ENCODE results near the gene ZBTB7B. TPM values are rescaled to one million over a fixed set of nuclear protein-coding genes. Genes with fewer than 3 reads are reported as not detected.

ZBTB7B gene
- 10.8 TPM for polyA plus RNA-seq (2013, experiment 1 of 2)
- polyA plus RNA-seq (2013, experiment 2 of 2) = 10.5 TPM

- peaks cover 17% of the 10 kb centered on the region for H3K4me1 ChIP-seq (ENCODE audit: control insufficient read depth, insufficient read depth, low read length, poor library complexity, severe bottlenecking)
- 1 to 2% methylated on average over 21 to 27 of the region's 35 CpGs for WGBS, 2 experiments (ENCODE audit: insufficient coverage in 2 of 2)
- H3K27ac ChIP-seq (ENCODE audit: low read depth, low read length, severe bottlenecking) = peak within 1 kb of the TSS; percentile 89
- no peaks in the 10 kb centered on the region for H3K9me3 ChIP-seq (ENCODE audit: control insufficient read depth, low read length)
- peak within 1 kb of the TSS; percentile 79 for H3K4me3 ChIP-seq (ENCODE audit: extremely low read depth, insufficient read depth, low read length, poor library complexity, severe bottlenecking)
- H3K36me3 ChIP-seq (ENCODE audit: control insufficient read depth, insufficient read depth, low read length) = no peaks in the 10 kb centered on the region
These were observed at the start of gene ZBTB7B for GRCh38 chr1:155002464-155003226. Gene ZBTB7B (plus strand): TSS chr1:155002802. CDS start chr1:155014661, 11,859 bp downstream.

DNA sequence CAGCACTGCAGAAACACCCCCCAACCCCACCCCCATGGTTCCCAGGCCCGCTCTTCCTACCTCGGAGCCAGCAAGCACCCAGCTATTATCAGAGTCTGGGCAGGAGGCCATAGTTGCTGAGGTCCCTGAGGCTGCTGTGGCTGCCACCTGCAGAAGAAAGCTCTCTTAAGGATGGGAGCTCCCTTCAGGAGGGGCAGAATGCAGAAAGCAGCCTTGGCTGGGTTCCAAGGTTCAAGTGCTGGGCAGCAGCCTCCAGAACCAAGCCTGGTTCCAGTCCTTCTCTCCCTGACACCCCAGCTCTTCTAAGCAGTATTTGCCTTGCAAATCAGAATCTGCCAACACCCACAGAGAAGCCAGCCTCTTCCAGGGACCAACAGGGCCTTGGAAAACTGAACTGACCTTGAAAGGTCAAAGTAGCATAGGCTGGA, 49.0 kb upstream of the ZBTB7B start:
- Histone ChIP-seq H3K4me1 (ENCODE audit: control insufficient read depth, insufficient read depth, low read length, poor library complexity, severe bottlenecking) (peaks cover 30% of the 10 kb centered on the region), H3K4me3 (ENCODE audit: extremely low read depth, insufficient read depth, low read length, poor library complexity, severe bottlenecking) (no peak overlapping the region), H3K27ac (ENCODE audit: low read depth, low read length, severe bottlenecking) (no peak overlapping the region), H3K36me3 (ENCODE audit: control insufficient read depth, insufficient read depth, low read length) (peaks cover 25% of the 10 kb centered on the region), H3K9me3 (ENCODE audit: control insufficient read depth, low read length) (no peaks in the 10 kb centered on the region)
- 100% methylated on average over 2 of the region's 2 CpGs; no CpG with 5 or more reads in 1 of the 2 experiments for WGBS, 2 experiments (ENCODE audit: insufficient coverage in 2 of 2)

DNA sequence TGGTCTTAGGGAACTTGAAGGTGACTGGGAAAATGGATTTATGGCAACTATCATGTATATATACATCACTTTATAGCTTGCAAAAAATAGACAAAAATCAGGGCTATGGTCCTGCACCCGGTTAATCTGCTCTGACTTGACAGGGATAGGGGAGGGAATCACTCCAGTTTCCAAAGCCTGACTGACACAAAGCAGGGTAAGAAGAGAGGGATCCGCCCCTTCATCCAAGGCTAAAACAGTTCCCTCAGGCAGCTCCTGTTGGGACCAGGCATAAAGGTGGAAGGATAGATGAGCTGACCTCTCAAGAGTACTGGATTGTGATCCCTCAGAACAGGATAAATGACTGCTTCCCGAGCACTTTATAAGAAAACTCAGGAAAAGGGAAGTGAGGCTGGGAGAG, 48.1 kb upstream of the ZBTB7B start:
- no peak overlapping the region for H3K4me3 ChIP-seq (ENCODE audit: extremely low read depth, insufficient read depth, low read length, poor library complexity, severe bottlenecking)
- WGBS, 2 experiments (ENCODE audit: insufficient coverage in 2 of 2) = 79 to 90% methylated on average over 2 of the region's 3 CpGs

DNA sequence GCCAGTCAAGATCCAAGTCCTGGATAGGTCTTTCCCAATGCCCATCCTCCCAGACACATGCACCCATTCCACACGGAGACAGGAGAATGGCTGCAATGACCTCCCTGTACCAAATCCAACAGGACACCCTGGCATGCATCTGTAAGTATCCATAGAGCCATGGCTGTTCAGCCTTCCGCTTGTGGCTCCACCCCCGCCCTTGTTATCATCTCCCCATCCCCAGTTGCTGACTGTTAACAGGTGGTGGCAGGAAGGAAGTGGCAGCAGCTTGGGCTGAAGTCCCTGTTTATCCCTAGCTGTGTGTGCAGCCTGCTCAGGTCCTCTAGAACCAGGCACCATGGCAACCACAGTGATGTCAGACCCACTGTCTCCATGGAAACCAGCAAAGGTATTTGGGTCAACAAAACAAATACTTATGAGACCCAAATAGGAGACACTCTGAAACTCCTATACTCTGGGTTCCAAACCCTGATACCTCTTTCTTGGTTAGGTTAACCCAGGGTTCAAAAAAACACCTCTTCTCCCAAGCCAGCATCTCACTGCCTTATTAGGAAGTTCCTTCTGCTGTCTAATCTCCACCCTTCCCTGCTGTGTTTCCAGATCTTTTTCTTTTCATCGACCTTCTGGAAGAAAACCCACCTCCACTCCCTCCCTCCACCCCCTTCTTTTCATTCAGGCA, 47.4 kb upstream of the ZBTB7B start:
- H3K27ac ChIP-seq (ENCODE audit: low read depth, low read length, severe bottlenecking) = peak overlapping the region; percentile 98
- H3K4me3 ChIP-seq (ENCODE audit: extremely low read depth, insufficient read depth, low read length, poor library complexity, severe bottlenecking) = peak overlapping the region; percentile 61
- 0 to 44% methylated on average over 2 to 3 of the region's 4 CpGs for WGBS, 2 experiments (ENCODE audit: insufficient coverage in 2 of 2)

More for the DNA sequence above, 48.1 kb upstream of the ZBTB7B start:
- no peak overlapping the region for H3K27ac ChIP-seq (ENCODE audit: low read depth, low read length, severe bottlenecking)
- H3K9me3 ChIP-seq (ENCODE audit: control insufficient read depth, low read length) = no peaks in the 10 kb centered on the region
- H3K36me3 ChIP-seq (ENCODE audit: control insufficient read depth, insufficient read depth, low read length) = peaks cover 35% of the 10 kb centered on the region
- peaks cover 30% of the 10 kb centered on the region for H3K4me1 ChIP-seq (ENCODE audit: control insufficient read depth, insufficient read depth, low read length, poor library complexity, severe bottlenecking)

DNA sequence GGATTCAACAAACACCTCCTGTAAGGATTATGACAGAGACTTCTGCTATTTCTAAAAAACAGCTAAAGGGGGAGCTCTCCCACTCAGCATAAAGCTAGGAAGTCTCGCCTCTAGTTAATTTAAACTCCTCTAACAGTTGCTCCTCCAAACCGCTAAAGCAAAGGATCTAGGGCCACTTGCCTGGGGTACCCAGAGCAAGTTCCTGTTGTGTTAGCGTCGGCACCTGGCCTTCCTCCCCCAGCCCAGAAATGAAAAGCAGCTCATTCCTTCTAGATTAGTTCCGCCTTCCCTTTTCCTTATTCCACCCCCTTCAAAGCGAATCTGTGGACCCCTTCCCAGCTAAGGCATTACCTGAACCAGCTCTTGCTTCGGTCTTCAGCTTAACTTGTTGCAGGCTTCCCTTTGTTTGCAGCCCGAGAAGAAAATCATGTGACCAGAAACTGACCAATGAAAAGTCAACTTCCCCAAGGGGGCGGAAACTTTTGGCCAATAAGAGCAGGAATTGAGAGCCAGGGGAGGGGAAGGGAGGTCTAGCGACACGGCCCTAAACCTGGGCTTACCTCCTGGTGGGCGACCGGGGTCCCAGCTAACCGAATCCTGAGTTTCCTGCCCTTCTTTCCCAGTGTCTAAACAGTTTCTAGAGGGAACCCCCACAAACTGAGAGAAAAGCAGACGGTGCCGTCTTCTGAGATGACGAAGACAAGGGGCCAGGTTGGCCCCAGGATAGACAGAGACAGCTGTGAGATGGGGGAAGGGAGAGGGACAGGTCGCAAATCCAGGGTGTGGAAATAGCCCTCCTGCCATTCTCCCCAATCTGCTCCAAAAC, 46.7 kb upstream of the ZBTB7B start, which contains the start of gene PBXIP1:
Gene PBXIP1 (minus strand): TSS at position 382 of the 826 bp plus-strand sequence. CDS start 2,378 bp downstream, outside the sequence.
- peaks cover 37% of the 10 kb centered on the region for H3K4me1 ChIP-seq (ENCODE audit: control insufficient read depth, insufficient read depth, low read length, poor library complexity, severe bottlenecking)
- WGBS, 2 experiments (ENCODE audit: insufficient coverage in 2 of 2) = 0% methylated on average over 11 to 14 of the region's 18 CpGs
- peaks cover 30% of the 10 kb centered on the region for H3K36me3 ChIP-seq (ENCODE audit: control insufficient read depth, insufficient read depth, low read length)
- H3K27ac ChIP-seq (ENCODE audit: low read depth, low read length, severe bottlenecking) = peak within 1 kb of the TSS; percentile 98
- no peaks in the 10 kb centered on the region for H3K9me3 ChIP-seq (ENCODE audit: control insufficient read depth, low read length)
- H3K4me3 ChIP-seq (ENCODE audit: extremely low read depth, insufficient read depth, low read length, poor library complexity, severe bottlenecking) = peak within 1 kb of the TSS; percentile 61

More for the DNA sequence above, 47.4 kb upstream of the ZBTB7B start:
- Histone ChIP-seq H3K9me3 (ENCODE audit: control insufficient read depth, low read length) (no peaks in the 10 kb centered on the region), H3K36me3 (ENCODE audit: control insufficient read depth, insufficient read depth, low read length) (peaks cover 38% of the 10 kb centered on the region), H3K4me1 (ENCODE audit: control insufficient read depth, insufficient read depth, low read length, poor library complexity, severe bottlenecking) (peaks cover 30% of the 10 kb centered on the region)

DNA sequence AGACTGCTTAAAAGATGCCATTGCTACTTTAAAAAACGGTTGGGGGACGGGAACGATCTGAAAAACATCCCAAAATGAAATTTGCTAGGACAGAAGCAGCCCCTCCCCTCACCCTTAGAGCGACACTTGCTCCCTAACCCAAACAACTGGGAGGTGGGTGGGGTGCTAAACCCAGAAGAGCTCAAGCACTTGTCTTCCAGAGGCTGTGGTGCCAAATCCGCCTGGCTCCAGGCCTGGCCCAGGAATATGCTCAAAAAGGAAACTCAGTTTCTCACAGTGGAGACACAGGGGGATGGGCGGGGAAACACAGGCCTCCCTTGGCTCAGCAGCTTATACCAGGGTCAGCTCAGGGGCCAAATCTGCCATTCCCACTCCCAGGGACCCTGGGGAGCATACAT, 46.1 kb upstream of the ZBTB7B start:
- Histone ChIP-seq H3K4me1 (ENCODE audit: control insufficient read depth, insufficient read depth, low read length, poor library complexity, severe bottlenecking) (peaks cover 37% of the 10 kb centered on the region), H3K36me3 (ENCODE audit: control insufficient read depth, insufficient read depth, low read length) (peaks cover 27% of the 10 kb centered on the region), H3K27ac (ENCODE audit: low read depth, low read length, severe bottlenecking) (peak overlapping the region; percentile 23), H3K9me3 (ENCODE audit: control insufficient read depth, low read length) (no peaks in the 10 kb centered on the region), H3K4me3 (ENCODE audit: extremely low read depth, insufficient read depth, low read length, poor library complexity, severe bottlenecking) (peak overlapping the region; percentile 61)
- WGBS, 2 experiments (ENCODE audit: insufficient coverage in 2 of 2) = 10 to 21% methylated on average over 2 to 4 of the region's 6 CpGs

GRCh38 chr1:154957091-154957657, 45.4 kb upstream of the ZBTB7B start:
- Histone ChIP-seq H3K36me3 (ENCODE audit: control insufficient read depth, insufficient read depth, low read length) (peaks cover 27% of the 10 kb centered on the region), H3K27ac (ENCODE audit: low read depth, low read length, severe bottlenecking) (peak overlapping the region; percentile 51), H3K9me3 (ENCODE audit: control insufficient read depth, low read length) (no peaks in the 10 kb centered on the region), H3K4me1 (ENCODE audit: control insufficient read depth, insufficient read depth, low read length, poor library complexity, severe bottlenecking) (peaks cover 37% of the 10 kb centered on the region), H3K4me3 (ENCODE audit: extremely low read depth, insufficient read depth, low read length, poor library complexity, severe bottlenecking) (no peak overlapping the region)
- 59 to 80% methylated on average over 2 to 3 of the region's 9 CpGs for WGBS, 2 experiments (ENCODE audit: insufficient coverage in 2 of 2)

- H3K4me3 ChIP-seq (ENCODE audit: extremely low read depth, insufficient read depth, low read length, poor library complexity, severe bottlenecking) = no peak overlapping the region
- H3K4me1 ChIP-seq (ENCODE audit: control insufficient read depth, insufficient read depth, low read length, poor library complexity, severe bottlenecking) = peaks cover 45% of the 10 kb centered on the region
- H3K36me3 ChIP-seq (ENCODE audit: control insufficient read depth, insufficient read depth, low read length) = peaks cover 35% of the 10 kb centered on the region
- no peaks in the 10 kb centered on the region for H3K9me3 ChIP-seq (ENCODE audit: control insufficient read depth, low read length)
- 80% methylated on average over 1 of the region's 2 CpGs; no CpG with 5 or more reads in 1 of the 2 experiments for WGBS, 2 experiments (ENCODE audit: insufficient coverage in 2 of 2)
- no peak overlapping the region for H3K27ac ChIP-seq (ENCODE audit: low read depth, low read length, severe bottlenecking)
These were observed 44.6 kb upstream of the ZBTB7B start for GRCh38 chr1:154958036-154958435.

- Histone ChIP-seq H3K36me3 (ENCODE audit: control insufficient read depth, insufficient read depth, low read length) (peaks cover 40% of the 10 kb centered on the region), H3K27ac (ENCODE audit: low read depth, low read length, severe bottlenecking) (no peak overlapping the region), H3K9me3 (ENCODE audit: control insufficient read depth, low read length) (no peaks in the 10 kb centered on the region), H3K4me1 (ENCODE audit: control insufficient read depth, insufficient read depth, low read length, poor library complexity, severe bottlenecking) (peaks cover 52% of the 10 kb centered on the region), H3K4me3 (ENCODE audit: extremely low read depth, insufficient read depth, low read length, poor library complexity, severe bottlenecking) (no peak overlapping the region)
- 94 to 96% methylated on average over 12 to 13 of the region's 16 CpGs for WGBS, 2 experiments (ENCODE audit: insufficient coverage in 2 of 2)
These were observed 43.7 kb upstream of the ZBTB7B start for GRCh38 chr1:154958681-154959425.

Measured in mesodermal cell (in vitro differentiated cells).